Stimulated activated CD4-positive, alpha-beta T cell treated with anti-CD3 and anti-CD28 coated beads, Interleukin-15, amount 100 ng/mL, for 48 hours (primary cell): ENCODE results near the gene NTN1.

Source experiments
- DNase-seq, 2 donors: peaks; one replicate each; pipeline ENCODE4 v3.0.0-alpha.2; 2020; ENCODE audit warnings: low read depth in 2 of 2

The NTN1 gene

GRCh38 chr17:9037736-9038135 lies 16.4 kb downstream of the NTN1 start:
- no peak for DNase-seq

- no peak for DNase-seq
Observed at GRCh38 chr17:9038380-9038779, 17.1 kb downstream of the NTN1 start.

GRCh38 chr17:9044772-9045463 lies 23.6 kb downstream of the NTN1 start:
- DNase-seq = no peak

- DNase-seq = no peak
Observed at GRCh38 chr17:9050801-9051401, 29.6 kb downstream of the NTN1 start.

GRCh38 chr17:9051561-9051960 lies 30.3 kb downstream of the NTN1 start:
- DNase-seq = no peak

- no peak for DNase-seq
Observed at GRCh38 chr17:9052921-9053320, 31.6 kb downstream of the NTN1 start.

GRCh38 chr17:9053406-9053805 lies 32.1 kb downstream of the NTN1 start:
- no peak for DNase-seq

GRCh38 chr17:9054126-9054975 lies 33.0 kb downstream of the NTN1 start:
- DNase-seq = no peak

- DNase-seq = no peak
Observed at GRCh38 chr17:9055281-9055680, 34.0 kb downstream of the NTN1 start.

- no peak for DNase-seq
Observed at GRCh38 chr17:9056566-9056965, 35.3 kb downstream of the NTN1 start.

- DNase-seq = no peak
Observed at GRCh38 chr17:9057310-9057709, 36.0 kb downstream of the NTN1 start.

GRCh38 chr17:9062399-9062902 lies 41.1 kb downstream of the NTN1 start:
- no peak for DNase-seq

GRCh38 chr17:9064311-9064834 lies 43.1 kb downstream of the NTN1 start:
- DNase-seq = no peak

- no peak for DNase-seq
Observed at GRCh38 chr17:9071016-9071415, 49.7 kb downstream of the NTN1 start.

GRCh38 chr17:9071811-9072498 lies 50.6 kb downstream of the NTN1 start:
- no peak for DNase-seq

- DNase-seq = no peak
Observed at GRCh38 chr17:9072696-9073339, 51.5 kb downstream of the NTN1 start.

GRCh38 chr17:9074131-9074530 lies 52.8 kb downstream of the NTN1 start:
- no peak for DNase-seq

- no peak for DNase-seq
Observed at GRCh38 chr17:9079461-9080103, 58.3 kb downstream of the NTN1 start.

- no peak for DNase-seq
Observed at GRCh38 chr17:9080296-9080914, 59.1 kb downstream of the NTN1 start.

- DNase-seq = no peak
Observed at GRCh38 chr17:9080983-9081382, 59.7 kb downstream of the NTN1 start.
